COR-L47 (cell line): ENCODE measurements around the gene UNC119.
"Not testable (repeated sequence)": the region's sequence is repeated elsewhere in the genome, so short reads cannot be mapped to it uniquely, and the experiment has no call there.

Experiments used
- DNase-seq: peaks from one replicate; lab custom pipeline; 2025; lab: John Stamatoyannopoulos, UW

UNC119 gene

DNA sequence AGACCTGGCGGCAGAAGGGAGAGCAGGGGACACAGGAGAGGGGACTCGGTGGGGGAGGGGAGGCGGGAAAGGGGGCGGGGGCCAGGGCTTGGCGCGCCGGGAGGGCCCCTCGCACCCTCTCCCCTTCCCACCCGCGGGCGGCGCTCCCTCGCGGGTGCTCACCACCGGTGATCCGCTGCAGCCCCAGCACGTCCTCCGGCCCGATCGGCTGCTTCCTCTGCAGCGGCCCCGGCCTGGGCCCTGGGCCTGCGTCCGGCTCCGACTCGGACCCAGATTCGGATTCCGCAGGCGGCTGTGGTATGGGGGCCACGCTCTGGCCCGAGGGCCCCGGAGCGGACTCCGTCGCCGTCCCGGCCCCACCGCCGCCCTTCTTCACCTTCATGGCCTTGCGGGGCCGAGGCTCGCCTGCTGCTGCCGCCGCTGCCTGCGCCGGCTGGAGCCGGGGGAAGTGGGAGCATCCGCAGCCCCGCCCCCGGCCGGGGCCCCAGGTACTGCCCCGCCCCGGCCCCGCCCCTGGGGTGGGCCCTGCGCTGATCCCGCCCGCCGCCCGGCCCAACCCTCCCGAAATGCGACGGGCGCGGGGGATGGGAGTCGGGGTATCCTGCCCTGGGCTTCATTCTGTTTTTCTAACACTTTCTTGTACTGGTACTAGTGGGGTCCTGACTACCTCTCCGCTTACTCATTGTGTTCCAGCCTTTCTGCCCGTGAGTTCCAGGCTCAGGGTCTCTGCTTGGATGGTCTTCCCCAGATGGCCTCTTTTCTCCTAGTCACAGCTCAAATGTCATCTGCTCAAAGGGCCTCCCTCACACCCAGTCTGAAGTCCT, at the start of gene UNC119:
TSS of gene UNC119 (minus strand) at position 449 of the 824 bp plus-strand sequence. CDS start at position 382, 67 bp downstream.
- peak; percentile 55 for DNase-seq

DNA sequence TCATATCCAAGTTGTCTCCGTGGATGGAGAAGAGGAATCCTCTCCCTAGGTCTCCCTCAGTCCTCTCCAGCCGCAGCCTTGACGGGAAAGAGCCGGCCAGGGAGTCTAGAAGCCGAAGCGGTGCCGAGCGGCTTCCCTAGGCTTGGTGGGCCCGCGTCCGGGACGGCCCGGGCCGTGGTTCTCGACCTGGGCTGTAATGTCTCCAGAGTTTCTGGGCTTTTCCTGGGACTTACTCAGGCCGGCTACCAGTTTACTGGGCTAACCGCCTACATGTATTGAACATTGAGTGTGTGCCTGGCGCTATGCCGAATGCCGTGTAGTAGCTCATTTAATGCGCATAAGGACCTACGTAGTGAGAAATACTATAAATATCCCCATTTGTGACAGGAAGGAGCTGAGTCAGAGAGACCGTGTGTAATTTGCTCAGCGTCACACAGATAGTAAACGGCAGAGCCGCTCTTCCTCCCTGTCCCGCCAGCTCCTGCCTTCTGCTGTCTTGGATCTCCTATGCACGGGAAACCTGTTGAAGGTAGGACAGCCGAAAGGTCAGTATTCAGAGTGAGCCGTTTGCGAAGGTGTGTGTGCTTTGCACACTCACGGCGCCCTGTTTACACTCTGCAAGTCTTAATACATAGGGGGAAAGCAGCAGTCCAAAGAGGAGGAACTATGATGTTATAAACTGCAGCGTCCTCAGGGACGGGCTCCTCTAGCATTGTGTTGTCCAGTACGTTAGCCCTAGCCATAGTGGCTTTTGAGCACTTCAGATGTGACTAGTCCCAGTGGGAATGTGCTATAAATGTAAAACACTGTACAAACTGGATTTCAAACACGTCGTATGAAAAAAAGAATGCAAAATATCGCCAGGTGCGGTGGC, 47.1 kb upstream of the UNC119 start:
- DNase-seq = peak; percentile 51

DNA sequence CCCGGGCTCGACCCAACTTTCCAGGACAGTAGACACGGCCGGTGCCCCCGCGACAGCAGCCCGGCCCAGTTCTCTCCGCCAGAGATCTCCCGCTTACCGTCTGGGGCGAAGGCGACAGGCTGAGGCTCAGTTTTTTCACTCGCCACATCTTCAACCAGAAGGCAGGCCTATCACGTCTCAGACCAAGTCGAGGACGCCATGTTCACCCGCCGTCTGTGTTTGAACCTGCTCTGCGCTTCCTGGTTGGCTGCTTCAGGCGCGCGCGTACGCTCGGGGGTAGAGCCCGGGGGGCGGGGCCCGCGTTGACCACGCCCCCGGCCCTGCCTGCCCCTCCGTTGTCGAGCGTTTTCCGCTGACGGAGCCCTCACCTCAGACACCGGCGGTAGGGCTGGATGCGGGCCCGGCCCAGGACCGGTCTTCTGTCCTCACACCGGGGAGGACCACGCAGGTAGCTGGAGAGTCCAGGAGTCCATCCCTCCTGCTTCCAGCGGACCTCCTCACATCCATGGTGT, 46.4 kb upstream of the UNC119 start, which contains the start of gene SPAG5:
TSS of gene SPAG5 (minus strand) at position 227 of the 512 bp plus-strand sequence. CDS start at position 148, 79 bp downstream.
- DNase-seq = peak; percentile 94

DNA sequence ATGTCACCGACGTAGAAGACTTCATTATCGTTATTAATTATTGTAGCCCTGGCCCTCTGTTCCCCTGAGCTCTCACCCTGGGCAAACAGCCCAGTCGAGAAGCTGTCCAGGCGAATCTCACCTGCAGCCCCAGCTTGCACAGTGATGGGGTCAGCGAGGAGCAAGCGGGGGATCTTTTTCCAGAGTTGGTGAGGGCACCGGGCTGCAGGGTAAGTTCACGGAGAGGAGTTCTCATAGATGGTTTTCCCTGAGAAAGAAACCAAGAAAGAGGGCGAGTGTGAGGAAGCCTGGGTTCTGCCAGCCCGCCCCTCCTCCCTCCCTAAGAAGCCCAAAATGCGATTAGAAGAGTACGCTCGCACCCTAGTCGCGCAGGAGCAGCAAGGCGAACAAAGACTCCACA, 46.0 kb upstream of the UNC119 start:
- no peak for DNase-seq

DNA sequence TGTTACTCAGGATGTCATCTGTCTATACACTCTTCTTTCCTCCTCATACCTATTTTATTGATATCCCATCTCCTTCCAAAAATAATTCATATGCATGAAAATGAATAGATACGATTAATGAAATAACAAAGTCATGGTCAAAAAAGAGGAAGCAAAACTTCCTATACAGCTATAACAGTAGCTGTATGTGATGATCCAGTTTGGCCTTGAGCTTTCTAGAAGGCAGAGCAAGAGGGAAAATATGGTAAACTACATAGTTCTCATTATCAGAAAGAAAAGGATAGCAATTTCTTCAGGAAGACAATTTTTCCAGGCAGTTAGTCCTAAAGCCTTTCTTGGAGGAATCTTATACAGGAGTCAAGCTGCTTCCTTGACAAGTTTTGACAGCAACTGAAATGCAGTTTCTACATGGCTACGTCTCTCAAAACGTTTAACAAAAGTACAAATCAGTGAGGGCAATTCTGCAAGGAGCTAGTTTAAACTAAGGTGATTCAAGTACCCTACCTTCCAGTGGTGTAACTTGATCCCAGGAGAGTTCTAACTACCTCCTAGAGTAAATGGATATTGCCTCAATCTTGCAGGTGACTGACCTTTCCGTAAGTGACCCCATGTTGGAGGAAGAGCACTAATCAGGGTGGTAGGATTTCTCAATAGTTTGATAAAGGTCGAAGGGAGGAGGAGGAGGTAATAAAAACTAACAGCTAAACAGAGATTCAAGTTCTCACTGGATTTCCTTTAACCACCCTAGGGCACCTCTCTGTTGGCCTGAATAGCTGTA, 45.4 kb upstream of the UNC119 start:
- no peak for DNase-seq

DNA sequence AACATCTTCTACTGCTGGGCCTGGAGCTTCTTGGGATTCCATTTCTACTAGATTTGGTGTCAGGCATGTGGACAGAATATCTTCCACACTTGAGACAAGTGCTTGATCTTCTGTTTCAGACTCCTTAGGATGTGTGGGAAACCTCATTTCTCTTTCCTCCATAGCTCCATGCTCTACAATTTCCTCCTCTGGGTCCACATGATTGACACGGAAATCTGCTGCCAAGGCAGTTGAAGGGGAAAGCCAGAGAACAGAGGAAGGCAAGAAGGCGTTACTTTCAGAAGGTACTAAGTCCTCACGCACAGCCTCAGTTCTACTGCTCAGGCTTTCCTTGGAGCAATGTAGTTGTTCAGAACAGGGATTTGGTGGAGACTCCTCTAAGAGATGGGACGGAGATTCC, 39.8 kb upstream of the UNC119 start:
- no peak for DNase-seq

DNA sequence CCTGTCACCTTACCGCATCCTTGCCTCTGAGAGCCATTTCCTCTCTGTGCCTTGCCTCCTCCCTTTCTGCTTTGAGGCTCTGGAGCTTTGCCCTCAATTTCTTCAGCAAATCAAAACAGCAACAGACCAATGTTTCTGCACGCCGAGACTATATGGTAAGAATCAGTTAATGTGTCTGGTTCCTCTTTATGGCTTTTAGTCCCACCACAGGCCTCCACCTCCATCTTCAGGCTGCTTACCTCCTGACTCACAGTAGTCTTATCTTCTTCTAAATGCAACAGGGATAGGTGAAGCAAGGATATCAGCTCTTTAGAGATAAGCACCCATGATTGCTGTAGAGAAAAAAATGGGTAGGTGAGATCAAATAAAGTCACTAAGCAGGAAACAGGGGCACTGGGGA, 33.4 kb upstream of the UNC119 start:
- DNase-seq = no peak

DNA sequence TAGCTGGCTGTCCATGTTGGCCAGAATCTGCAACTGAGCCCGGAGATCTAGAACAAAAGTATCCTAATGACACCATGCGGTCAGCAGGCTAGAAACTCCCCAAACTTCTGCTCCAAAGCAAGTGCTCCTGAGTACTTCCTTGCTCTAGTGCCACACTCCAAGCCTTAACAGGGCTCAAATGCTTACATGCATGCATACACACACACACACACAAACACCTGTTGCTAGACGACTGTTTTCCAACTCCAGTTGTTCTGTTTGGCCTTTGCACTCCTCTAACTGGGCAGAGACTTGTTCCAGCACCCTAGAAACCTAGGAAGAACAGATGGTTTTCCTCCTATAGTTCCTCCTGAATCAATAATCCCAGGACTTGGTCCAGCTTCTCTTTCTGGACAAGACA, 32.0 kb upstream of the UNC119 start:
- DNase-seq = no peak

DNA sequence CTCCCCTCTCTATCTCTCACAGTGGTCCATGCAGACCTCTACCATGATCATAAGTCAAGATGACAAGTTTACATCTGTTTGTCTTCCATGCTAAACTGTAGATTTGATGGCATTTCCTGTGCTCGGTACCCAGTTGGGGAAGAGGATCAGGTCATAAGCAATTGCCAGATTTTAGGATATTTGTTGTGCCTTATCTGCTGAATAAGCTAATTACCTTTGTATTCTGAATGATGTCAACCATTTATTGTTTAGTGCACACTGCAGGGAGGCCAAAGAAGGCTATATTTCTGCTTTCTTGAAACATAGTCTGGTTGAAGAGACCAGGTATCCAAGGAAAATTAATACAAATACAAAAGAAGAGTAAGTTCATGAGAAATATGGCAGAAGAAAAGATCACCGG, 30.1 kb upstream of the UNC119 start:
- no peak for DNase-seq

DNA sequence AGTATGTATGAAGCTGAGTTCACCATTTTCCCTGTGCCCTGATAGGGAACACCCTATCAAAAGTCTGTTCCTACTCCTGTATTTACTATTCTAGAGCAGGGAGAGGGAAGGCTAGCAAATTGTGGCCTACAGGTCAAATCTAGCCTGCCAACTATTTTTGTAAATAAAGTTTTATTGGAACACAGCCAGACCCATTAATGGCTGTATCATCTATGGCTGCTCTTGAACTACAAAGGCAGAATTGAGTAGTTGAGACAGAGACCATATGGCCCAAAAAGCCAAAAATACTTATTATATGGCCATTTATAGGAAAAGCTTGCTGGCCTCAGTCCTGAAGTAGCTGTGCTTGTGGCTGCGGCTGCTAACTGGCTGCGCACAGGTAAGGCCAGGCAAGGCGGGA, 28.5 kb upstream of the UNC119 start:
- no peak for DNase-seq

DNA sequence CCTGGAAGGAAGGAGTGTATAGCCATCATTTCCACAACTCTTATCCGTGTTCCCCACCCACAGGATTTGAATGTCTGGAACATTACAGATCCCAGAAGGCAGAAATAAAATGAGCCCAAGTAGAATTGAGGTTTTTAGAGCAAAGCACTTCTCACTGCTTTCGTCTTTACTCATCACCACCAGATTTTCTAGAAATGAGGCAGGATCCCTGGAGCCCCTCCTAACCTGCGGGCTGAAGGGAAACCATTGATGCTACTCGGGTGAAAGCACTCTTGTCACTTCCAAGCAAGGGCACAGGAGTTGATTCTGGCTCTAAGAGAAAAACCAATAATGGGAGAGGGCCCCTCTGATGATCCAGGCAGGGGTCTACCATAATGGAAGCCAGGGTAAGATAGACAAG, 27.1 kb upstream of the UNC119 start:
- no peak for DNase-seq

DNA sequence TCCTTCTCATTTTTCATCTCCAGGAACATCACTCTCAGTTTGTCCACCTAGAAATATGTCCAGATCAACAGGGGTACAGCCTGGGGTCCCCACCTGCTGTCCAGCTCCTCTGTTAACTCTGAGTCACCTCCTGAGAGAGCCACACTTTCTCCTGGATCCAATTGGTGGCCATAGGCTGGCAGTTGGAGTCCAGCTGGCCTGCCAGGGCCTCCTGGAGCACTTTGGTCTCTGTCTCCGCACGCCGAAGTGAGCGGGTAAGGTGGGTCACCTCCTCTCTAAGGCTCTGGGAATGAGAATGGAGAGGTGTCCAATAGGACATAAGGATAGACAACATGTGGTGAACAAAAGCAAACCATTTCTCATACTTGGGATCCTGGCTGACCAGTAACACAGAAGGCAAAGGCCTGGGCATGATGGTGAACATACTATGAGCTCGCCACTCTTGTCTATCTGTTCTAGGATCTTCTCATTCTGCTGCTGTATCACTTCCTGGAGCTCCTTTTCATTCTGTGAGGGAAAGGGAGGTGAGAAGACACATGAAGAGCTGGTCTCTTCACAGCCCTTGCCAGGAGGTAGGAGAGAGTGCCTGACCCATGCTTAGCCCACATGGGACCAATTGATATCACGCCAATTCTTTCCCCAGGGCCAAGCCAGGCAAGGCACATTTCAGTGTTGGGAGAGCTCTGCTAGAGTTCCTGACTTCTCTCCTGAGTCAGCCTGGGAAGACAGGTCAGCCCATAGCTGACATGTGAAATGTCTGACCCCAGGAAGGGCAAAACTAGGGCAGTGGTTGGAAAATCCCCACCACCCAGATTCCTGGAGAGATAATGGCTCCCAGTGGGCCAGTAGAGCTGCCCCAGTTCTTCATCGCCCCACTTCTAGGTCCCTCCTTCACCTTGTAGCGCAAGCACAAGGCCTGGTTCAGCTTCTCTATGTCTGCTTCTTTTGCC, 26.1 kb upstream of the UNC119 start:
- no peak for DNase-seq

DNA sequence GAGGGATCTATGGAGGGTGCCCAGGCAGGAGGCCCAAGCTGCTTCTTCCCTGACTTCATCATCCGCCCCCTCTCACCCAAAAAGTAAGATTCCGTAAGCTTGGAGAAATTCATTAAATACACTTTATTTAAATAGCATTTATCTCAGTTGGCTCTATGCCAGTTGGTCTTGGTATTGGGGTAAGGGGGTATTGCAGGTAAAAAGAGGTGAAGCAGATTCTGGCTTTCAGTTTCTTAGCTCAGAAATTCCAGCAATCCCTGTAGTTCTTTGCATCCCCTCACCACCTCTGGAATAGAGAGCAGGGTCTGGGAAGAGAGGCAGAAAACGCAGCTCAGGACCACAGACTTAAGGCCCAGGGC, 25.0 kb upstream of the UNC119 start:
- no peak for DNase-seq

DNA sequence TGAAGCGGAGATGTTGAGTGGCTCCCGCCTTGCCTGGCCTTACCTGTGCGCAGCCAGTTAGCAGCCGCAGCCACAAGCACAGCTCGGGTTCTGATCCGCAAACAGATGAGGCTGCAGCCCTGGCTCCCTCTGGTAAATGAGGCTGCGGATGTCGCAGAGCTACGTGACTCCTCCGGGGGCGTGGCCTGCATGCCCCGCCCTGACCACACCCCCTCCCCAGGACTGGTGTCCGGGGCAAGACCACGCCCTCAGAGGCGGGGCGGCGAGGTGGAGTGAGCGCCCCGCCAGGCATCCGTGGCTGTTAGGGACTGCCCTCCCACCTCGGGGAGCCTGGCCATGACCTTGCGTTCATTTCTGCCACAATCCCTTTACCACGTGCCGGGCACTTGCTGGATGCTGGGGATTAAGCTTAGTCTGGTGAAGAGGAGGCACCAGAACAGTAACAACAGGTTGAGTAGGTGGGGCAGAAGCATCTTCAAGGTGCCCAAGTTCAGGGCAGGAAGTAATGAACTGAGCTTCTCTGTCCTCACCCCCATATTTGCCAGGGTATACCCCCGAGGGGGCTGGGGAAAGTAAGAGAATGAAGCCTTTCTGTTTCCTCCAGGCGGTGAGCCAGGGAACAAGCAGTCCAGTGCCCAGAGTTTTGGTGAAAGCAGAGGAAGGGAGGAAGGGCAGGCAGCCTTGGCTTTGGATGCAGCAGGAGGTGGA, 24.5 kb upstream of the UNC119 start, which contains the start of gene ALDOC:
TSS of gene ALDOC (minus strand) at position 138 of the 708 bp plus-strand sequence. CDS start 1,363 bp downstream, outside the sequence.
- peak; percentile 37 for DNase-seq

DNA sequence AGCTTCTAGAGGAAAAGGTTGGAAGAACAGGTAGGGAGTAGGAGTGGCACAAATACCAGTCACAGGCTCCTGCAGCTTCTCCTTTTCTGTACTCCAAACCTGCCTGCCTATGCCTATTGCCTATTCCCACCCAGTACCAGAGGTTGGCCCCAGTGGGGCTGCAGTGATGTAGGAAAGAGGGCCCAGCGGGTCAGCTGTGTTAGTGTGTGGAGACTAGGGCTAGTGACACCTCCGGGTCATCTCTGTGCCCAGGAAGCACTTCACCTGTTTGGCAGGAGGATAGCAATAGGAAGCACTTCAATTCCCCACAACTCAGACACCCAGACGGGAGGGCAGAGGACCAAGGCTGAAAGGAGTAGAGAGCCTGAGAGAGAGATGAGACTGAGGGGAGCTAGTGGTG, 23.6 kb upstream of the UNC119 start:
- DNase-seq = not testable (repeated sequence)

DNA sequence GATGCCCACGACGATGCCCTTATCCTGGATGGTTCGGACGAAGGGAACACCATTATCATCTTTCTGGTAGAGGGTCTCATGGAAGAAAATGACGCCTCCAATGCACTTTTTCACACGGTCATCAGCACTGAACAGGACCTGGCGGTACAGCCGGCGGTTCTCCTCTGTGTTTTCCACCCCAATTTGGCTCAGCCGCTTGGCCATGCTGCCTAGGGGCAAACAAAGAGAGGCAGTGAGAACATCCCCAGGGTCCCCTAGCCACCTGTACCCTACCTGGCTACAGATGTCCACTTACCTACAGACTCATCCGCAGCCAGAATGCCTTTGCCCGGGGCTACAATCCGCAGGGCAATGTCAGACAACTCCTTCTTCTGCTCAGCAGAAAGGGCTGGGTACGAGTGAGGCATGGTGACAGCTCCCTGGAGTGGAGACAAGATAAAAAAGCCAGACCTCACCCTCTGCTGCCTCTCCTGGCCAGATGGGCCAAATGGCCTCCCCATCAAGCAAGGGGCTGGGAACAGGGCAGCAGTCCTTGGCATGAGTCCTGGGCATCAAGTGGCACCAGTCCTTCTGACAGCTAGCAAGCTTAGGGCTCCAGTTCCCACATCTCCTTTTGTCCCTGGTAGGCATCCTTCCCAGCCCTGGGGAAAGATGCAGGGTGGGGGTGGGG, 22.8 kb upstream of the UNC119 start:
- no peak for DNase-seq

DNA sequence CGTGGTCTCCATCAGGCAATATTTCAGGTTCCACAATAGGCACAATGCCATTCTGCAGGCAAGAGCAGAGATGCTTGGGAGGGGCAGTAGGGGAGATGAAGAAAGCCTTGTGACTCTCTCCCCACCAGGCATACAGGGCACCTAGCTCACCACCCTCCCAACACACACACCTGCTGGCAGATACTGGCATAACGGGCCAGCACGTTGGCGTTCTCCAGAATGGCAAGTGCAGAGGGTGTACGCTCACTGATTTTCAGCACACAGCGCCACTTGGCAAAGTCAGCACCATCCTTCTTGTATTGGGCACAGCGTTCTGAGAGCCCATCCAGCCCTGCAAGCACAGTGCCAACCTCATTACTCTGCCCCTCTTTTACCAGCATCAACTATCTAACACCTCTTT, 22.1 kb upstream of the UNC119 start:
- no peak for DNase-seq

DNA sequence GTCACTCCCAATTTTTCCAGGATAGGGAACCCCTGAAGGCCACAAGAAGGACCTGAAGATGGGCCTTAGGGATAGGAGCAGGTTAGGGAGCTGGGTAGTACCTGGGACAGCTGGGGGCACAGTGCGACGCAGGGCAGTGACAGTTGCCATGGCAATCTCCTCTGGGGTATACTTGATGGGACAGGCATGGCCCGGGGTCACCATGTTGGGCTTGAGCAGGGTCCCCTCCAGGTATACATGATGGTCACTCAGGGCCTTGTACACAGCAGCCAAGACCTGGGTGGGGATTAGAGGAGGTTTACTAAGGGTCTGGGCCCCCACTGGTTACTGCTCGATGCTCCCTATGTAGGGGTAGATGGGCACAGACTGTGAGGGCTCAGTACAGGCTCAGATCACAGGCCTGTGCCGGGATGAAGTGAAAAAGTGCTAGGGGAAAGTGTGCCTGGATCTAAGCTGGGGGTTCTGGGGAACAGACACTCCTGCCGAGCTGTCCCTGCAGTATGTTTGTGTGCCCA, 21.6 kb upstream of the UNC119 start:
- DNase-seq = no peak

DNA sequence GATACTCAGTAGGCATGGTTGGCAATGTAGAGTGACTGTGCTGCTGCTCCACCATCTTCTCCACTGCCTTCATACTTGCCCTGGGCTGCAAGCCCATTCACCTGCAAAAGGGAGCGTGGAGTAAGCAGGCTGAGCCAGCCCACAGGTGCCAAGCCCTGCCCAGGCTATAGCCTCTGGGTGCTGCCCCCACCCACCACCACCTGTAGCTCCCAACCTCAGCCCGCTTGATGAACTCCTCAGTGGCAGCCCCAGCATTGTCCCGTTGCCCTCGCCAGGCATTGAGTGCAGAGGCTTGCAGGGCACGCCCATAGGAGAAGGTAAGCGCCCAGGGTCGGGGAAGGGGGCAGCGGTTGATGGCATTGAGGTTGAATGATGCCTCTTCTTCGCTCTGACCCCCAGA, 21.1 kb upstream of the UNC119 start:
- no peak for DNase-seq
